ENCODE results near the gene LEKR1.

- TF ChIP-seq CTCF (IDR thresholded peaks at IDR 0.05), result no peak
- no peak for TF ChIP-seq EZH2 (IDR thresholded peaks at IDR 0.05; ENCODE audit: borderline replicate concordance, insufficient read depth, low read depth, low read length, poor library complexity, severe bottlenecking)
Measured at GRCh38 chr3:156781310-156782230, 44.6 kb upstream of the LEKR1 start.
